ENCODE results near the gene PSEN1.

The PSEN1 gene

GRCh38 chr14:73233564-73233963, 97.3 kb downstream of the PSEN1 start:
- H3K27ac ChIP-seq (ENCODE audit: low read depth, low read length) = no peak overlapping the region
- H3K4me1 ChIP-seq (ENCODE audit: control insufficient read depth, insufficient read depth, low read length) = peaks cover 64% of the 10 kb centered on the region
- H3K36me3 ChIP-seq (ENCODE audit: control insufficient read depth, insufficient read depth, low read length) = no peaks in the 10 kb centered on the region
- H3K9me3 ChIP-seq (ENCODE audit: control insufficient read depth, insufficient read depth, low read length) = no peaks in the 10 kb centered on the region
- H3K9ac ChIP-seq (ENCODE audit: low read depth, low read length) = no peak overlapping the region
- H3K27me3 ChIP-seq (ENCODE audit: control insufficient read depth, insufficient read depth, low read length) = peaks cover 25% of the 10 kb centered on the region
- no peak overlapping the region for H3K4me3 ChIP-seq (ENCODE audit: low read depth, low read length)

DNA sequence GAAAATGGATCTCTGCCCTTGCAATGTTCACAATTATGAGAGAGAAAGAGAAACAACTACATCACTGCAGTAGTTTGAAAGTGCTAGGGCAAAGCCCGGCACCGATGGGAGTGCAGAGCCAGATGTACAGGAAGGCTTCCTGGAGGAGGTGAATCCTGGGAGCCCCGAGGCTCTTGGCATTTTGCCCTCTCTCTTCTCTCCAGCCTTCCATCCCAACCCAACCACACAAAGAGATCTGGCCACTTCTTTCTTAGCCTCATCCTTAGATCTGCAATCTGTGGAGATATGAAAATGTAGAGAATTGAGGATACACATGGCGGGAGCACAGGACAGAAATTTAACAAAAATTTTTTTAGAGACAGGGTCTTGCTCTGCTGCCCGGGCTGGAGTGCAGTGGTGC, 97.7 kb downstream of the PSEN1 start:
- no peaks in the 10 kb centered on the region; the same call in 1 of the 2 replicates for H3K36me3 ChIP-seq (ENCODE audit: control insufficient read depth, insufficient read depth, low read length)
- no peak overlapping the region for H3K4me3 ChIP-seq (ENCODE audit: low read depth, low read length)
- H3K9me3 ChIP-seq (ENCODE audit: control insufficient read depth, insufficient read depth, low read length) = no peaks in the 10 kb centered on the region
- H3K27ac ChIP-seq (ENCODE audit: low read depth, low read length) = no peak overlapping the region
- no peak overlapping the region for H3K9ac ChIP-seq (ENCODE audit: low read depth, low read length)
- peaks cover 30% of the 10 kb centered on the region for H3K27me3 ChIP-seq (ENCODE audit: control insufficient read depth, insufficient read depth, low read length)
- peaks cover 64% of the 10 kb centered on the region for H3K4me1 ChIP-seq (ENCODE audit: control insufficient read depth, insufficient read depth, low read length)

GRCh38 chr14:73234586-73235394, 98.5 kb downstream of the PSEN1 start:
- peak overlapping the region; percentile 90 for H3K27ac ChIP-seq (ENCODE audit: low read depth, low read length)
- H3K9me3 ChIP-seq (ENCODE audit: control insufficient read depth, insufficient read depth, low read length) = no peaks in the 10 kb centered on the region
- H3K9ac ChIP-seq (ENCODE audit: low read depth, low read length) = peak overlapping the region; percentile 1; the same call in 1 of the 2 replicates
- peaks cover 37% of the 10 kb centered on the region for H3K27me3 ChIP-seq (ENCODE audit: control insufficient read depth, insufficient read depth, low read length)
- H3K36me3 ChIP-seq (ENCODE audit: control insufficient read depth, insufficient read depth, low read length) = no peaks in the 10 kb centered on the region; the same call in 1 of the 2 replicates
- H3K4me1 ChIP-seq (ENCODE audit: control insufficient read depth, insufficient read depth, low read length) = peaks cover 65% of the 10 kb centered on the region
- peak overlapping the region; percentile 55 for H3K4me3 ChIP-seq (ENCODE audit: low read depth, low read length)

DNA sequence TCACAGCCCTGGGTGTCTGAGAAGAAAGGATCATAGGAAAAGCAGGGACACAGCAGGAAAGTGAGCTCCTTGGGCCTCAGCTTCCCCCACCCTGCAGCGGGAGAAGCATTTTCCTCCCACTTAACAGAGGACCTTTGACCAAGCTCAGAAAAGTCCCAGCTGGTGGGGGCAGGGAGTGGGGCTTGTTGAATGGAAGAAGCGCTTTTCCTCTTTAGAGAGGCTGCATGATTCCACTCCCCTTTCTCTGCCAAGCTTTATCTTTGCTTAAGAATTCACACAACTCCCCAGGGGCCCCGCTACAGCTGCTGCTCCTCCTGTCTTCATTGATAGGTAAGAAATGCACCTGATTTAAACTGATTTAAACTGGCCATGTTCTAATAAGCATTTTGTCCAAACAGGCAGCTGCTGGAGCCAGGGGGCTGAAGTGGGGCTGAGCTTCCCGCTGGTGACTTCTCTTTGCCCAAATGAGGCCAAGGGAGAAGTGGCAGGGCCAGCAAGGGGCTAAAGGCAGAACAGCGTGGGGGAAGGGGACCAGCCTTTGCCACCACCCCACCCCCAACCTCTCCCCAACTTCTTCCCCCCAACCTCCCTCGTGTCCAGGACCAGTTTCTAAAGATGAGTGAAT, 99.3 kb downstream of the PSEN1 start:
- Histone ChIP-seq H3K9me3 (ENCODE audit: control insufficient read depth, insufficient read depth, low read length) (no peaks in the 10 kb centered on the region), H3K27ac (ENCODE audit: low read depth, low read length) (peak overlapping the region; percentile 90), H3K36me3 (ENCODE audit: control insufficient read depth, insufficient read depth, low read length) (no peaks in the 10 kb centered on the region; the same call in 1 of the 2 replicates), H3K9ac (ENCODE audit: low read depth, low read length) (peak overlapping the region; percentile 1; the same call in 1 of the 2 replicates), H3K4me3 (ENCODE audit: low read depth, low read length) (peak overlapping the region; percentile 55), H3K27me3 (ENCODE audit: control insufficient read depth, insufficient read depth, low read length) (peaks cover 42% of the 10 kb centered on the region), H3K4me1 (ENCODE audit: control insufficient read depth, insufficient read depth, low read length) (peaks cover 68% of the 10 kb centered on the region)

GRCh38 chr14:73236157-73236556, 99.8 kb downstream of the PSEN1 start:
- Histone ChIP-seq H3K27ac (ENCODE audit: low read depth, low read length) (peak overlapping the region; percentile 90), H3K27me3 (ENCODE audit: control insufficient read depth, insufficient read depth, low read length) (peaks cover 42% of the 10 kb centered on the region), H3K36me3 (ENCODE audit: control insufficient read depth, insufficient read depth, low read length) (no peaks in the 10 kb centered on the region; the same call in 1 of the 2 replicates), H3K9me3 (ENCODE audit: control insufficient read depth, insufficient read depth, low read length) (no peaks in the 10 kb centered on the region), H3K9ac (ENCODE audit: low read depth, low read length) (no peak overlapping the region), H3K4me1 (ENCODE audit: control insufficient read depth, insufficient read depth, low read length) (peaks cover 68% of the 10 kb centered on the region), H3K4me3 (ENCODE audit: low read depth, low read length) (peak overlapping the region; percentile 55; the same call in 1 of the 2 replicates)

GRCh38 chr14:73236752-73237218, 100.5 kb downstream of the PSEN1 start:
- H3K4me3 ChIP-seq (ENCODE audit: low read depth, low read length) = peak overlapping the region; percentile 55
- H3K27ac ChIP-seq (ENCODE audit: low read depth, low read length) = no peak overlapping the region
- H3K9ac ChIP-seq (ENCODE audit: low read depth, low read length) = no peak overlapping the region
- H3K9me3 ChIP-seq (ENCODE audit: control insufficient read depth, insufficient read depth, low read length) = no peaks in the 10 kb centered on the region
- H3K4me1 ChIP-seq (ENCODE audit: control insufficient read depth, insufficient read depth, low read length) = peaks cover 68% of the 10 kb centered on the region
- no peaks in the 10 kb centered on the region; the same call in 1 of the 2 replicates for H3K36me3 ChIP-seq (ENCODE audit: control insufficient read depth, insufficient read depth, low read length)
- peaks cover 42% of the 10 kb centered on the region for H3K27me3 ChIP-seq (ENCODE audit: control insufficient read depth, insufficient read depth, low read length)

DNA sequence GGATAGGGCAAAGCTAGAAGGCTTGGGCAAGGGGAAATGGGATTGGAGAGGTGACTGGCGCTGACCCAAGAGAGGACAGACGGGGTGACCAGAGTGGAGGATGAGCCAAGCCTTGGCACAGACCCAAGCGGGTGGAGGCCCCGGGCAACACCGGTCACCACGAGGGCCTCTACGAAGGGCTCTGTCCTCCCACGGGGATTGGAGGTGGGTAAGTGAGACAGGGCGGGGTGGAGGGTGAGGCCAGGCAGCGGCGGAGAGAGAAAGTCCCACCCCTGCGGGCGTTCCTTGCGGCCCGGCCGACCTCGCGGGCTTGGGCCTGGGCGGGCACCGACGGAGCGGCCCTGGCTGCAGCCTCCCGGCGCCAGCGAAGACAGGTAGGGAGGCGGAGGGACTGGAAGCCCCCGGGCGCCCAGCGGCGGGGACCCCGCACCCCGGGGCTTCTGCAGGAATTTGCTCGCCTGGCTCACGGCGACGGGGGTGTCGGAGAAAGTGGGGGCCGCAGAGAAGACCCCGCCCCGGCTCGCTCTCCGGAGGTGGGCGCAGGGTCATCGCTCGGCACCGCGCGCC, 101.0 kb downstream of the PSEN1 start, which contains the start of gene PAPLN:
Gene PAPLN (plus strand): TSS at position 288 of the 567 bp plus-strand sequence. CDS start 2,273 bp downstream, outside the sequence.
- Histone ChIP-seq H3K9me3 (ENCODE audit: control insufficient read depth, insufficient read depth, low read length) (no peaks in the 10 kb centered on the region), H3K36me3 (ENCODE audit: control insufficient read depth, insufficient read depth, low read length) (no peaks in the 10 kb centered on the region; the same call in 1 of the 2 replicates), H3K4me1 (ENCODE audit: control insufficient read depth, insufficient read depth, low read length) (peaks cover 63% of the 10 kb centered on the region), H3K4me3 (ENCODE audit: low read depth, low read length) (peak within 1 kb of the TSS; percentile 55), H3K27me3 (ENCODE audit: control insufficient read depth, insufficient read depth, low read length) (peaks cover 42% of the 10 kb centered on the region), H3K9ac (ENCODE audit: low read depth, low read length) (no peak within 1 kb of the TSS), H3K27ac (ENCODE audit: low read depth, low read length) (peak within 1 kb of the TSS; percentile 90)

DNA sequence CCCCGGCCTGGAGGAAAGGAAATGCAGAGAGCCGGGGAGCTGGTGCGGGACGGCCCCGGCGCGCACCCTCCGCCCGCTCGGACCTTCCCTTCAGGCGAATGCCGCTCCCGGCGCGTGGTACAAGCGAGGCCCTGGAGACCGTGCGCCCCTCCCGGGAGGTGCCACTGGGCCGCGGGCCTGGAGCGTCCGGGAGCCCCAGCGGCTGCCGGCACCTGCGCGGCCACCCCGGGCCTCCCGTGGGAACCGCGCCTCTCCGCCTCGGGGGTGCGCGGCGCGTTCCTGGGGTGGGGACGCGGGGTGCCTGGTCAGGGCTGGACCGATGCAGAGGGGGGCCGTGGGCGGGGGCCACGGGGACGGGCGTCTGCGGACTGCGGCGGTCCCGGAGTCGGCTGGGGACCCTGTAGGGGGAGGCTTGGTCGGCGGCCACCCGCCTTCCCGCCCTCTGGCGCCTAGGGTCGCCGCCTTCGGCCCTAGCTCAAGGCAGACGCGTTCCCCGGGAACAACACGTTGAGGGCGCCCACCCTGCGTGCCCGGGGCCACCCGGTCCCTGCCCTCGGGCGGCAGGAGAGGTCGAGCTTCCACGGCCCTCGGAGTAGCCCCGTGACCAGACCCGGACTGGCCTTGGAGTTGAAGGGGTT, 101.6 kb downstream of the PSEN1 start:
- peak overlapping the region; percentile 55 for H3K4me3 ChIP-seq (ENCODE audit: low read depth, low read length)

DNA sequence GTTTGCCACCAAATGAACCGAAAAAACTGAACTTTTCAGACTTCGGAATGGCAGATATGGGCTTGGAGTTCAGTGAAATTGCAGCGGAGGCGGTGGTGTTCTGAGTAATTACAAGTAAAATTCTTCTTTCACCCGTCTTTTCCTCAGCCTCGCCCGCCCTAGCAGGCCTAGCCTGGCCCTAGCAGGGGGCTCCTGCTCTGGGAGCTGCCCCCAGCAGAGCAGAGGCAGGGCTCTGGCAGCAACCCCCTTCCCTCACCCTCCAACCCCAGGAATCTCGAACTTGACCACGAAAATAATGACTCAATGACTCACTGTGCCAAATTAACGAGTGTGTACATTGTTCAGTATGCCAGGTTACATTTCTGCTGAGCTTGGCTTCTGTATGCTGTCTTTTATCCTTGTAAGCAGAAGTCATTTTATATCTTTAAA, 102.1 kb downstream of the PSEN1 start:
- H3K36me3 ChIP-seq (ENCODE audit: control insufficient read depth, insufficient read depth, low read length) = no peaks in the 10 kb centered on the region; the same call in 1 of the 2 replicates
- H3K9ac ChIP-seq (ENCODE audit: low read depth, low read length) = no peak overlapping the region
- H3K9me3 ChIP-seq (ENCODE audit: control insufficient read depth, insufficient read depth, low read length) = no peaks in the 10 kb centered on the region
- peak overlapping the region; percentile 55 for H3K4me3 ChIP-seq (ENCODE audit: low read depth, low read length)
- H3K4me1 ChIP-seq (ENCODE audit: control insufficient read depth, insufficient read depth, low read length) = peaks cover 52% of the 10 kb centered on the region
- no peak overlapping the region for H3K27ac ChIP-seq (ENCODE audit: low read depth, low read length)
- H3K27me3 ChIP-seq (ENCODE audit: control insufficient read depth, insufficient read depth, low read length) = peaks cover 42% of the 10 kb centered on the region

More for the DNA sequence above, 101.6 kb downstream of the PSEN1 start:
- Histone ChIP-seq H3K27ac (ENCODE audit: low read depth, low read length) (no peak overlapping the region), H3K27me3 (ENCODE audit: control insufficient read depth, insufficient read depth, low read length) (peaks cover 42% of the 10 kb centered on the region), H3K4me1 (ENCODE audit: control insufficient read depth, insufficient read depth, low read length) (peaks cover 57% of the 10 kb centered on the region), H3K9ac (ENCODE audit: low read depth, low read length) (no peak overlapping the region), H3K36me3 (ENCODE audit: control insufficient read depth, insufficient read depth, low read length) (no peaks in the 10 kb centered on the region; the same call in 1 of the 2 replicates), H3K9me3 (ENCODE audit: control insufficient read depth, insufficient read depth, low read length) (no peaks in the 10 kb centered on the region)

DNA sequence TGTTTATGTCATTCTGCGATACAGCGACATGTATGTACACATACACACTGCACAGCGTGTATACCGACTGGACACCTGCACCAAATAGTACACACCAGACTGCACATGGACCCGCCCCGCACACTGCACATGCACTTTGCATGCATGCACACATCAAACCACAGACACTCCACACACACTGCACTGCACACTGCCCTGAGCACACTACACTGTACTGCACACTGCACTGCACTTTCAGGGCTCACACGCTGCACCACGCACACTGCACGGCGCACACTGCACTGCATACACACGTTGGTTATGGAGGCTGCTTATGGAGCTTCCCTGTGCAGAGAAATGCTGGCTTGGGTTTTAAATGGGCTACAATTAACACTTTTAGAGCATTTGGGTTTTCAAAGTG, 102.6 kb downstream of the PSEN1 start:
- Histone ChIP-seq H3K4me1 (ENCODE audit: control insufficient read depth, insufficient read depth, low read length) (peaks cover 47% of the 10 kb centered on the region), H3K36me3 (ENCODE audit: control insufficient read depth, insufficient read depth, low read length) (no peaks in the 10 kb centered on the region; the same call in 1 of the 2 replicates), H3K9me3 (ENCODE audit: control insufficient read depth, insufficient read depth, low read length) (no peaks in the 10 kb centered on the region), H3K4me3 (ENCODE audit: low read depth, low read length) (peak overlapping the region; percentile 55), H3K27me3 (ENCODE audit: control insufficient read depth, insufficient read depth, low read length) (peaks cover 42% of the 10 kb centered on the region), H3K27ac (ENCODE audit: low read depth, low read length) (no peak overlapping the region), H3K9ac (ENCODE audit: low read depth, low read length) (no peak overlapping the region)

Data from HUES48 (cell line).